Caco-2 (cell line): ENCODE data around the gene NDUFAF3. TPM values are rescaled to one million over a fixed set of nuclear protein-coding genes. Genes with fewer than 3 reads are reported as not detected.
"Not testable (repeated sequence)": the region's sequence is repeated elsewhere in the genome, so short reads cannot be mapped to it uniquely, and the experiment has no call there.

ENCODE experiments used
- BruUV-seq: library from RNA; stranded (reverse); fragments of 400-500 nt; replicated peaks from 2 replicates; lab custom pipeline; 2021; lab: Mats Ljungman, UMichigan
- CTCF ChIA-PET: fragments of 300-600 bp; sonication (Branson Sonifier 250); formaldehyde crosslinking; loops from one replicate; lab custom pipeline; 2022; ENCODE audit warnings: antibody characterized with exemption; lab: Charles Lee
- POLR2A ChIA-PET: fragments of 300-600 bp; sonication (Branson Sonifier 250); formaldehyde crosslinking; loops from one replicate; lab custom pipeline; 2022; ENCODE audit warnings: antibody characterized with exemption; lab: Charles Lee
- DNase-seq, 2 experiments: peaks; one replicate each; pipeline versions ENCODE4 v3.0.0 to v3.0.0-alpha.2; 2020 to 2022
- H3K27me3 ChIP-seq: replicated peaks from 2 replicates; pipeline ENCODE4 v1.6.0; 2011; ENCODE audit warnings: low read length; ENCODE audit not compliant: control insufficient read depth, insufficient read depth
- H3K36me3 ChIP-seq: 2 replicates; pipeline ENCODE4 v1.5.1; 2011; ENCODE audit warnings: low read length; ENCODE audit not compliant: control insufficient read depth, insufficient read depth
- H3K4me1 ChIP-seq: fragments of 250-450 bp; sonication (Bioruptor Pico); 2 replicates; pipeline ENCODE4 v1.5.1; 2020; ENCODE audit warnings: mild to moderate bottlenecking
- H3K4me3 ChIP-seq: 2 replicates; pipeline ENCODE4 v1.5.1; 2011; ENCODE audit warnings: low read depth, mild to moderate bottlenecking, control low read depth, low read length
- H3K9me3 ChIP-seq: fragments of 250-450 bp; sonication (Bioruptor Pico); 2 replicates; pipeline ENCODE4 v1.5.1; 2020; ENCODE audit warnings: mild to moderate bottlenecking, moderate library complexity
- H3K27ac Mint-ChIP-seq: one replicate; pipeline ENCODE4 v1.8.0; 2022; ENCODE audit warnings: mixed read lengths; ENCODE audit not compliant: unreplicated experiment
- H3K27me3 Mint-ChIP-seq: one replicate; pipeline ENCODE4 v1.8.0; 2022; ENCODE audit warnings: mixed read lengths; ENCODE audit not compliant: insufficient read depth, unreplicated experiment
- H3K36me3 Mint-ChIP-seq: one replicate; pipeline ENCODE4 v1.8.0; 2022; ENCODE audit warnings: mild to moderate bottlenecking, mixed read lengths; ENCODE audit not compliant: insufficient read depth, unreplicated experiment
- H3K4me1 Mint-ChIP-seq: one replicate; pipeline ENCODE4 v1.8.0; 2022; ENCODE audit warnings: low read depth, mixed read lengths; ENCODE audit not compliant: unreplicated experiment
- H3K4me3 Mint-ChIP-seq: one replicate; pipeline ENCODE4 v1.8.0; 2022; ENCODE audit warnings: mild to moderate bottlenecking, moderate library complexity, mixed read lengths; ENCODE audit not compliant: unreplicated experiment
- H3K9me3 Mint-ChIP-seq: one replicate; pipeline ENCODE4 v1.8.0; 2022; ENCODE audit warnings: mixed read lengths; ENCODE audit not compliant: unreplicated experiment
- intact Hi-C: fragments of 100-400 bp; cut with micrococcal nuclease; formaldehyde crosslinking; loops from one replicate; pipeline ENCODE4 v1.10.0; 2022; ENCODE audit not compliant: unreplicated experiment
- total RNA-seq: library from RNA; stranded (reverse); gene quantifications from 2 replicates; pipeline ENCODE4 v1.2.3, GENCODE V29; 2022
- TF ChIP-seq, protein P1 (sequence below), 2 experiments: fragments of 200-600 bp in 1 of 2; IDR thresholded peaks; 1 replicate in 1 of 2; 2 replicates in 1 of 2; pipeline versions ENCODE4 v1.5.1 to v1.8.0; 2011 to 2022; ENCODE audit warnings: antibody characterized with exemption in 1 of 2, control low read depth in 1 of 2, inconsistent platforms in 1 of 2, low read depth in 1 of 2, low read length in 1 of 2, mild to moderate bottlenecking in 1 of 2, moderate library complexity in 1 of 2; ENCODE audit not compliant: insufficient read depth in 1 of 2, severe bottlenecking in 1 of 2, unreplicated experiment in 1 of 2

NDUFAF3 gene
- total RNA-seq, 1 experiment from 2014 or later = 68.7 TPM

DNA sequence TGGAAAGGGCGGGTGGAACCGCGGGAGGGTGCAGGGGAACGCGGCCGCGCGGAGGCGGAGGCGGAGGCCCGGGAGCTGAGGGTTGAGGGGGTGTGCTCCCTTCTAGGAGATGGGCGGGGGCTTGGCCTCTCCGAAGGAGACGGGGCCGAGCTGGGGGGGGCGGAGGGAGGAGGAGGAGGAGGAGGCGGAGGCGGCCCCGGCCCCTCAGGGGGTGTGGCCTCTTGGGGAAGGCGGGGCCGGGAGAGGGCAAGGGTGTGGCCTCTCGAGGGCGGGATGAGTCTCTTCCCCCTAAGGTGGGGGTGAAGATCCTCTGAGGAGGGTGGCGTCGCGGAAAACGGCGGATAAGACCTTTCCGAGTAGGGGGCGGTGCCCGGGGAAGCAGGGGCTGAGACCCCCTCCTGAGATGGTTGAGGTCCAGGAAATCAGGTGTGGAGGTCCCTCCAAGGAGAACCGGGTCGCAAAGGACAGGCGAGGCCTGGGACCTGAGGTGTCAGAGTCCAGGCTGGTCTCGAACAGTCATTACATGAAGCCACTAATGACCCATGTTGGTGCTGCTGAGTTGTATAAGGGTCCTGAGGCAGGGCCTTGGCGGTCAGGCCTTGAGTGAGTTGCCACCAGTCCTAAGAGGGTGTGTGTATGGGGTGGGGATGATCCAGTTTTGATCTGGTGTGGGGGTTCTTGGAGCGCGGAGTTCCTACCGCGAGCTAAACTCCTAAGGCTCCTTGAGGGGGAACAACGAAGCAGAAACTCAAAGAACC is 14.0 kb upstream of the NDUFAF3 start:
- BruUV-seq = no TSS peak
- Mint-ChIP-seq H3K27ac (peak overlapping the region; percentile 98), H3K4me3 (peak overlapping the region; percentile 94), H3K27me3 (no peaks in the 10 kb centered on the region), H3K9me3 (no peaks in the 10 kb centered on the region), H3K4me1 (peaks cover 13% of the 10 kb centered on the region), H3K36me3 (peaks cover 63% of the 10 kb centered on the region)
- peak; percentile 87 to 89 for DNase-seq
- Histone ChIP-seq H3K4me1 (peaks cover 26% of the 10 kb centered on the region), H3K27me3 (no peaks in the 10 kb centered on the region), H3K36me3 (peaks cover 3% of the 10 kb centered on the region), H3K9me3 (no peaks in the 10 kb centered on the region), H3K4me3 (peak overlapping the region; percentile 92)
- POLR2A ChIA-PET = interaction anchor here (0.7 to 2.8 kb wide), 14 partner anchors 10 to 535 kb away, joined by 3 to 92 read pairs (median 10); partner anchors contain the start of genes DALRD3, IMPDH2, IP6K2 and NDUFAF3
- TF ChIP-seq, protein P1, sequence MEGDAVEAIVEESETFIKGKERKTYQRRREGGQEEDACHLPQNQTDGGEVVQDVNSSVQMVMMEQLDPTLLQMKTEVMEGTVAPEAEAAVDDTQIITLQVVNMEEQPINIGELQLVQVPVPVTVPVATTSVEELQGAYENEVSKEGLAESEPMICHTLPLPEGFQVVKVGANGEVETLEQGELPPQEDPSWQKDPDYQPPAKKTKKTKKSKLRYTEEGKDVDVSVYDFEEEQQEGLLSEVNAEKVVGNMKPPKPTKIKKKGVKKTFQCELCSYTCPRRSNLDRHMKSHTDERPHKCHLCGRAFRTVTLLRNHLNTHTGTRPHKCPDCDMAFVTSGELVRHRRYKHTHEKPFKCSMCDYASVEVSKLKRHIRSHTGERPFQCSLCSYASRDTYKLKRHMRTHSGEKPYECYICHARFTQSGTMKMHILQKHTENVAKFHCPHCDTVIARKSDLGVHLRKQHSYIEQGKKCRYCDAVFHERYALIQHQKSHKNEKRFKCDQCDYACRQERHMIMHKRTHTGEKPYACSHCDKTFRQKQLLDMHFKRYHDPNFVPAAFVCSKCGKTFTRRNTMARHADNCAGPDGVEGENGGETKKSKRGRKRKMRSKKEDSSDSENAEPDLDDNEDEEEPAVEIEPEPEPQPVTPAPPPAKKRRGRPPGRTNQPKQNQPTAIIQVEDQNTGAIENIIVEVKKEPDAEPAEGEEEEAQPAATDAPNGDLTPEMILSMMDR (IDR thresholded peaks at IDR 0.05; ENCODE audit: insufficient read depth in 1 of 2, low read depth in 1 of 2, low read length in 1 of 2, severe bottlenecking in 1 of 2, unreplicated experiment in 1 of 2) = no peak
- CTCF ChIA-PET = interaction anchor here (0.9 to 2.0 kb wide), 8 partner anchors 9 to 795 kb away, joined by 3 to 54 read pairs (median 5); partner anchors contain the start of genes DALRD3, INKA1, NDUFAF3 and P4HTM
- intact Hi-C loops = loop anchor here (2.0 kb wide), 1 partner anchor 19 kb away; no protein-coding TSS in a partner anchor

DNA sequence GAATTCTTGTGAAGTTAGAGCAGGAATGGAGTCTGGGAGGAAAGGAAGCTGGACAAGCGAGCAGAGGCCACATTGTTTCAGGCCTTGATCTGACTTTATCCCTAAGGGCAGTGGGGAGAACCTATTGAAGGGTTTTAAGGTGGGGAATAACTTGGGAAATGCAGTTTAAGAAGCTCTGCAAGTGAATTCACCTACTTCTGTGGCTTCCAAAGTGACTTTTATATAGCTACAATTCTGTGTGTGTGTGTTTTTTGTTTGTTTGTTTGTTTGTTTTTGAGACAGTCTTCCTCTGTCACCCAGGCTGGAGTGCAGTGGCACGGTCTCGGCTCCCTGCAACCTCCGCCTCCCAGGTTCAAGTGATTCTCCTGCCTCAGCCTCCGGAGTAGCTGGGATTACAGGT is 13.3 kb upstream of the NDUFAF3 start:
- Mint-ChIP-seq H3K4me3 (peak overlapping the region; percentile 94), H3K4me1 (peaks cover 13% of the 10 kb centered on the region), H3K27ac (peak overlapping the region; percentile 98), H3K36me3 (peaks cover 68% of the 10 kb centered on the region)
- H3K9me3 Mint-ChIP-seq, H3K36me3 ChIP-seq, DNase-seq, H3K4me3 ChIP-seq, intact Hi-C loops, H3K9me3 ChIP-seq, H3K27me3 Mint-ChIP-seq, H3K27me3 ChIP-seq: not testable (repeated sequence)
- POLR2A ChIA-PET = interaction anchor here (2.8 kb wide), 1 partner anchor 13 kb away, joined by 92 read pairs; the partner anchor contains the start of gene NDUFAF3
- H3K4me1 ChIP-seq = peaks cover 26% of the 10 kb centered on the region
- CTCF ChIA-PET = interaction anchor here (1.4 kb wide), 1 partner anchor 21 kb away, joined by 5 read pairs; no protein-coding TSS in a partner anchor
- BruUV-seq = TSS peak; percentile 24

GRCh38 chr3:49009396-49009795 is 12.5 kb upstream of the NDUFAF3 start:
- H3K4me1 ChIP-seq = peaks cover 20% of the 10 kb centered on the region
- no peak overlapping the region for H3K4me3 ChIP-seq
- no peak for DNase-seq
- H3K27me3 ChIP-seq = no peaks in the 10 kb centered on the region
- intact Hi-C loops = no loop called here
- peaks cover 76% of the 10 kb centered on the region for H3K36me3 Mint-ChIP-seq
- TF ChIP-seq, protein P1 (IDR thresholded peaks at IDR 0.05; ENCODE audit: insufficient read depth in 1 of 2, low read depth in 1 of 2, low read length in 1 of 2, severe bottlenecking in 1 of 2, unreplicated experiment in 1 of 2) = no peak
- no peaks in the 10 kb centered on the region for H3K9me3 Mint-ChIP-seq
- peaks cover 3% of the 10 kb centered on the region for H3K36me3 ChIP-seq
- no TSS peak for BruUV-seq
- ChIA-PET POLR2A (no interaction called here), CTCF (interaction anchor here (0.6 to 1.4 kb wide), 2 partner anchors 22 to 923 kb away, joined by 5 to 7 read pairs; no protein-coding TSS in a partner anchor)
- peak overlapping the region; percentile 63 for H3K27ac Mint-ChIP-seq
- no peaks in the 10 kb centered on the region for H3K27me3 Mint-ChIP-seq
- peak overlapping the region; percentile 46 for H3K4me3 Mint-ChIP-seq
- peaks cover 13% of the 10 kb centered on the region for H3K4me1 Mint-ChIP-seq
- no peaks in the 10 kb centered on the region for H3K9me3 ChIP-seq
